ENCODE measurements around the gene ASAP2. TPM values are rescaled to one million over a fixed set of nuclear protein-coding genes. Genes with fewer than 3 reads are reported as not detected.

The ASAP2 gene
- total RNA-seq, 2 experiments from 2014 or later = 0.21 to 0.26 TPM

- ATAC-seq = no peak
- Mint-ChIP-seq H3K9me3 (ENCODE audit: low read depth) (no peaks in the 10 kb centered on the region), H3K27ac (no peak overlapping the region), H3K4me3 (no peak overlapping the region), H3K27me3 (peaks cover 1% of the 10 kb centered on the region), H3K36me3 (ENCODE audit: low read depth) (no peaks in the 10 kb centered on the region), H3K4me1 (no peaks in the 10 kb centered on the region)
- ChIA-PET CTCF (interaction anchor here (0.6 to 1.6 kb wide), 2 partner anchors 13 to 184 kb away, joined by 3 to 5 read pairs; no protein-coding TSS in a partner anchor), POLR2A (no interaction called here)
- intact Hi-C loops (cut with DNase I, micrococcal nuclease) = no loop called here
- no peak for DNase-seq
Observed at GRCh38 chr2:9326975-9327374, 120.4 kb downstream of the ASAP2 start.

- ATAC-seq = no peak
- Mint-ChIP-seq H3K27me3 (peaks cover 1% of the 10 kb centered on the region), H3K4me1 (no peaks in the 10 kb centered on the region), H3K27ac (no peak overlapping the region), H3K36me3 (ENCODE audit: low read depth) (no peaks in the 10 kb centered on the region), H3K4me3 (no peak overlapping the region), H3K9me3 (ENCODE audit: low read depth) (no peaks in the 10 kb centered on the region)
- intact Hi-C loops (cut with DNase I, micrococcal nuclease) = no loop called here
- ChIA-PET CTCF (interaction anchor here (1.6 kb wide), 1 partner anchor 12 kb away, joined by 5 read pairs; no protein-coding TSS in a partner anchor), POLR2A (no interaction called here)
- DNase-seq = no peak
Observed at GRCh38 chr2:9327873-9328352, 121.3 kb downstream of the ASAP2 start.

GRCh38 chr2:9328931-9329330 is 122.3 kb downstream of the ASAP2 start:
- no peak overlapping the region for H3K27ac Mint-ChIP-seq
- no peak for ATAC-seq
- no peaks in the 10 kb centered on the region for H3K36me3 Mint-ChIP-seq (ENCODE audit: low read depth)
- no peak overlapping the region for H3K4me3 Mint-ChIP-seq
- no peaks in the 10 kb centered on the region for H3K4me1 Mint-ChIP-seq
- intact Hi-C loops (cut with DNase I, micrococcal nuclease) = no loop called here
- POLR2A ChIA-PET = no interaction called here
- peaks cover 1% of the 10 kb centered on the region for H3K27me3 Mint-ChIP-seq
- CTCF ChIA-PET = no interaction called here
- DNase-seq = no peak
- no peaks in the 10 kb centered on the region for H3K9me3 Mint-ChIP-seq (ENCODE audit: low read depth)

GRCh38 chr2:9329497-9329896 is 122.9 kb downstream of the ASAP2 start:
- ATAC-seq = no peak
- Mint-ChIP-seq H3K27ac (no peak overlapping the region), H3K4me3 (no peak overlapping the region), H3K27me3 (peaks cover 1% of the 10 kb centered on the region), H3K36me3 (ENCODE audit: low read depth) (no peaks in the 10 kb centered on the region), H3K9me3 (ENCODE audit: low read depth) (no peaks in the 10 kb centered on the region), H3K4me1 (peaks cover 4% of the 10 kb centered on the region)
- POLR2A ChIA-PET = no interaction called here
- CTCF ChIA-PET = interaction anchor here (0.6 kb wide), 1 partner anchor 586 kb away, joined by 3 read pairs; no protein-coding TSS in a partner anchor
- intact Hi-C loops (cut with DNase I, micrococcal nuclease) = no loop called here
- no peak for DNase-seq

- ATAC-seq = no peak
- intact Hi-C loops (cut with DNase I, micrococcal nuclease) = loop anchor here in 1 of 2 experiments (10.0 kb wide), 1 partner anchor 186 kb away; no protein-coding TSS in a partner anchor
- no peaks in the 10 kb centered on the region for H3K9me3 Mint-ChIP-seq (ENCODE audit: low read depth)
- no peak for DNase-seq
- POLR2A ChIA-PET = no interaction called here
- CTCF ChIA-PET = interaction anchor here (0.9 kb wide), 1 partner anchor 121 kb away, joined by 3 read pairs; no protein-coding TSS in a partner anchor
- no peak overlapping the region for H3K4me3 Mint-ChIP-seq
- H3K36me3 Mint-ChIP-seq (ENCODE audit: low read depth) = no peaks in the 10 kb centered on the region
- H3K4me1 Mint-ChIP-seq = peaks cover 10% of the 10 kb centered on the region
- H3K27ac Mint-ChIP-seq = no peak overlapping the region
- H3K27me3 Mint-ChIP-seq = peaks cover 1% of the 10 kb centered on the region
Observed at GRCh38 chr2:9330612-9331270, 124.1 kb downstream of the ASAP2 start.

GRCh38 chr2:9331704-9332103 is 125.1 kb downstream of the ASAP2 start:
- DNase-seq = no peak
- Mint-ChIP-seq H3K27ac (no peak overlapping the region), H3K4me1 (peaks cover 16% of the 10 kb centered on the region), H3K36me3 (ENCODE audit: low read depth) (no peaks in the 10 kb centered on the region), H3K9me3 (ENCODE audit: low read depth) (no peaks in the 10 kb centered on the region), H3K4me3 (no peak overlapping the region), H3K27me3 (peaks cover 1% of the 10 kb centered on the region)
- ChIA-PET POLR2A (interaction anchor here (0.6 kb wide), 1 partner anchor 288 kb away, joined by 3 read pairs; no protein-coding TSS in a partner anchor), CTCF (interaction anchor here (0.7 kb wide), 1 partner anchor 238 kb away, joined by 3 read pairs; no protein-coding TSS in a partner anchor)
- ATAC-seq = no peak
- intact Hi-C loops (cut with DNase I, micrococcal nuclease) = loop anchor here (2.0 to 10.0 kb wide), 2 partner anchors 125 to 187 kb away; partner anchors contain the start of gene ASAP2 (in 1 of the 2)

- CTCF ChIA-PET = interaction anchor here (0.7 kb wide), 1 partner anchor 238 kb away, joined by 3 read pairs; no protein-coding TSS in a partner anchor
- no peak for ATAC-seq
- intact Hi-C loops (cut with DNase I, micrococcal nuclease) = loop anchor here (2.0 to 10.0 kb wide), 2 partner anchors 125 to 187 kb away; partner anchors contain the start of gene ASAP2 (in 1 of the 2)
- no peaks in the 10 kb centered on the region for H3K36me3 Mint-ChIP-seq (ENCODE audit: low read depth)
- no peak overlapping the region for H3K4me3 Mint-ChIP-seq
- peaks cover 1% of the 10 kb centered on the region for H3K27me3 Mint-ChIP-seq
- H3K27ac Mint-ChIP-seq = no peak overlapping the region
- no peak for DNase-seq
- POLR2A ChIA-PET = interaction anchor here (0.6 kb wide), 1 partner anchor 289 kb away, joined by 3 read pairs; no protein-coding TSS in a partner anchor
- no peaks in the 10 kb centered on the region for H3K9me3 Mint-ChIP-seq (ENCODE audit: low read depth)
- H3K4me1 Mint-ChIP-seq = peaks cover 19% of the 10 kb centered on the region
Observed at GRCh38 chr2:9332136-9332852, 125.7 kb downstream of the ASAP2 start.

- Mint-ChIP-seq H3K27ac (no peak overlapping the region), H3K4me3 (no peak overlapping the region), H3K36me3 (ENCODE audit: low read depth) (no peaks in the 10 kb centered on the region), H3K9me3 (ENCODE audit: low read depth) (no peaks in the 10 kb centered on the region), H3K27me3 (peaks cover 1% of the 10 kb centered on the region), H3K4me1 (peaks cover 19% of the 10 kb centered on the region)
- ChIA-PET POLR2A (no interaction called here), CTCF (no interaction called here)
- no peak for ATAC-seq
- no peak for DNase-seq
- intact Hi-C loops (cut with DNase I, micrococcal nuclease) = loop anchor here (1.0 to 10.0 kb wide), 3 partner anchors 126 to 191 kb away; partner anchors contain the start of gene ASAP2 (in 1 of the 2)
Observed at GRCh38 chr2:9332853-9333245, 126.2 kb downstream of the ASAP2 start.

- peaks cover 1% of the 10 kb centered on the region for H3K27me3 Mint-ChIP-seq
- no peaks in the 10 kb centered on the region for H3K9me3 Mint-ChIP-seq (ENCODE audit: low read depth)
- ChIA-PET CTCF (interaction anchor here (0.8 kb wide), 1 partner anchor 24 kb away, joined by 3 read pairs; no protein-coding TSS in a partner anchor), POLR2A (interaction anchor here (0.6 kb wide), 1 partner anchor 242 kb away, joined by 11 read pairs; no protein-coding TSS in a partner anchor)
- H3K4me3 Mint-ChIP-seq = no peak overlapping the region
- peaks cover 19% of the 10 kb centered on the region for H3K4me1 Mint-ChIP-seq
- ATAC-seq (peak; percentile 36), DNase-seq (peak; percentile 53)
- H3K36me3 Mint-ChIP-seq (ENCODE audit: low read depth) = no peaks in the 10 kb centered on the region
- H3K27ac Mint-ChIP-seq = no peak overlapping the region
- intact Hi-C loops (cut with DNase I, micrococcal nuclease) = loop anchor here (1.0 to 10.0 kb wide), 3 partner anchors 127 to 191 kb away; partner anchors contain the start of gene ASAP2 (in 1 of the 2)
Observed at GRCh38 chr2:9333591-9334171, 127.1 kb downstream of the ASAP2 start.

GRCh38 chr2:9334761-9335160 is 128.1 kb downstream of the ASAP2 start:
- intact Hi-C loops (cut with DNase I, micrococcal nuclease) = loop anchor here in 1 of 2 experiments (10.0 kb wide), 1 partner anchor 190 kb away; no protein-coding TSS in a partner anchor
- DNase-seq (no peak), ATAC-seq (no peak)
- Mint-ChIP-seq H3K4me3 (no peak overlapping the region), H3K27me3 (no peaks in the 10 kb centered on the region), H3K36me3 (ENCODE audit: low read depth) (no peaks in the 10 kb centered on the region), H3K9me3 (ENCODE audit: low read depth) (no peaks in the 10 kb centered on the region), H3K4me1 (peaks cover 19% of the 10 kb centered on the region), H3K27ac (no peak overlapping the region)
- CTCF ChIA-PET = interaction anchor here (0.5 to 0.9 kb wide), 4 partner anchors 20 to 193 kb away, joined by 3 to 4 read pairs (median 3); no protein-coding TSS in a partner anchor
- POLR2A ChIA-PET = no interaction called here

GRCh38 chr2:9335322-9335832 is 128.8 kb downstream of the ASAP2 start:
- no peak for DNase-seq
- no peak for ATAC-seq
- no peak overlapping the region for H3K27ac Mint-ChIP-seq
- peaks cover 19% of the 10 kb centered on the region for H3K4me1 Mint-ChIP-seq
- no peak overlapping the region for H3K4me3 Mint-ChIP-seq
- no peaks in the 10 kb centered on the region for H3K9me3 Mint-ChIP-seq (ENCODE audit: low read depth)
- ChIA-PET POLR2A (no interaction called here), CTCF (interaction anchor here (0.5 to 0.9 kb wide), 2 partner anchors 79 to 193 kb away, joined by 3 read pairs; no protein-coding TSS in a partner anchor)
- intact Hi-C loops (cut with DNase I, micrococcal nuclease) = loop anchor here in 1 of 2 experiments (10.0 kb wide), 1 partner anchor 191 kb away; no protein-coding TSS in a partner anchor
- no peaks in the 10 kb centered on the region for H3K36me3 Mint-ChIP-seq (ENCODE audit: low read depth)
- H3K27me3 Mint-ChIP-seq = no peaks in the 10 kb centered on the region
